ENCODE measurements around the gene SPRING1. TPM values are rescaled to one million over a fixed set of nuclear protein-coding genes. Genes with fewer than 3 reads are reported as not detected.

The SPRING1 gene
- total RNA-seq, 2 donors from 2014 or later = 55.9 to 58.5 TPM

GRCh38 chr12:116713527-116713926 is 24.3 kb downstream of the SPRING1 start:
- intact Hi-C loops (cut with DNase I, micrococcal nuclease) = no loop called here
- DNase-seq (no peak), ATAC-seq (no peak)

- intact Hi-C loops (cut with DNase I, micrococcal nuclease) = no loop called here
Measured at GRCh38 chr12:116712458-116713303, 25.2 kb downstream of the SPRING1 start.

GRCh38 chr12:116710370-116711150 is 27.3 kb downstream of the SPRING1 start:
- ATAC-seq (peak; percentile 15), DNase-seq (no peak)
- intact Hi-C loops (cut with DNase I, micrococcal nuclease) = no loop called here

More at GRCh38 chr12:116712458-116713303, 25.2 kb downstream of the SPRING1 start:
- ATAC-seq (no peak), DNase-seq (no peak)

- ATAC-seq = no peak
- intact Hi-C loops (cut with DNase I, micrococcal nuclease) = loop anchor here in 1 of 2 donors (10.0 kb wide), 1 partner anchor 715 kb away; no protein-coding TSS in a partner anchor
- no peak for DNase-seq
Measured at GRCh38 chr12:116709768-116710167, 28.1 kb downstream of the SPRING1 start.

GRCh38 chr12:116708826-116709756 is 28.8 kb downstream of the SPRING1 start:
- DNase-seq (peak; percentile 32 to 55), ATAC-seq (peak; percentile 91)
- intact Hi-C loops (cut with DNase I, micrococcal nuclease) = loop anchor here in 1 of 2 donors (10.0 kb wide), 1 partner anchor 714 kb away; no protein-coding TSS in a partner anchor

- no peak for DNase-seq
- intact Hi-C loops (cut with DNase I, micrococcal nuclease) = loop anchor here in 1 of 2 donors (10.0 kb wide), 1 partner anchor 713 kb away; no protein-coding TSS in a partner anchor
- no peak for ATAC-seq
Measured at GRCh38 chr12:116707751-116708150, 30.1 kb downstream of the SPRING1 start.

- ATAC-seq (peak; percentile 83), DNase-seq (peak; percentile 50 to 62)
- intact Hi-C loops (cut with DNase I, micrococcal nuclease) = loop anchor here in 1 of 2 donors (10.0 kb wide), 1 partner anchor 709 kb away; no protein-coding TSS in a partner anchor
Measured at GRCh38 chr12:116703214-116703795, 34.6 kb downstream of the SPRING1 start.

- DNase-seq = no peak
- intact Hi-C loops (cut with DNase I, micrococcal nuclease) = loop anchor here in 1 of 2 donors (10.0 kb wide), 1 partner anchor 707 kb away; no protein-coding TSS in a partner anchor
- no peak for ATAC-seq
Measured at GRCh38 chr12:116701432-116701831, 36.4 kb downstream of the SPRING1 start.

- ATAC-seq (no peak), DNase-seq (no peak)
- intact Hi-C loops (cut with DNase I, micrococcal nuclease) = loop anchor here in 1 of 2 donors (10.0 kb wide), 1 partner anchor 705 kb away; no protein-coding TSS in a partner anchor
Measured at GRCh38 chr12:116700066-116700465, 37.8 kb downstream of the SPRING1 start.

- ATAC-seq = no peak
- intact Hi-C loops (cut with DNase I, micrococcal nuclease) = no loop called here
- DNase-seq = no peak
Measured at GRCh38 chr12:116698554-116699075, 39.3 kb downstream of the SPRING1 start.

- DNase-seq (no peak), ATAC-seq (peak; percentile 69)
- intact Hi-C loops (cut with DNase I, micrococcal nuclease) = no loop called here
Measured at GRCh38 chr12:116698116-116698515, 39.8 kb downstream of the SPRING1 start.

- ATAC-seq (peak; percentile 57), DNase-seq (no peak)
- intact Hi-C loops (cut with DNase I, micrococcal nuclease) = no loop called here
Measured at GRCh38 chr12:116697716-116698115, 40.2 kb downstream of the SPRING1 start.

GRCh38 chr12:116697305-116697704 is 40.6 kb downstream of the SPRING1 start:
- intact Hi-C loops (cut with DNase I, micrococcal nuclease) = no loop called here
- ATAC-seq (peak; percentile 27), DNase-seq (no peak)

GRCh38 chr12:116695464-116695725 is 42.5 kb downstream of the SPRING1 start:
- intact Hi-C loops (cut with DNase I, micrococcal nuclease) = no loop called here
- DNase-seq (no peak), ATAC-seq (no peak)

- ATAC-seq (no peak), DNase-seq (no peak)
- intact Hi-C loops (cut with DNase I, micrococcal nuclease) = no loop called here
Measured at GRCh38 chr12:116694653-116695463, 43.0 kb downstream of the SPRING1 start.

- peak; percentile 45 to 70 for DNase-seq
- ATAC-seq = peak; percentile 84
- intact Hi-C loops (cut with DNase I, micrococcal nuclease) = no loop called here
Measured at GRCh38 chr12:116693286-116694227, 44.3 kb downstream of the SPRING1 start.
